ENCODE measurements around the gene SAMSN1. TPM values are rescaled to one million over a fixed set of nuclear protein-coding genes. Genes with fewer than 3 reads are reported as not detected.
A peak's percentile ranks its signal among the peaks of the same experiment; 100 is the strongest.

Gene SAMSN1
- total RNA-seq, 1 donor from 2014 or later, result 1.3 TPM

DNA sequence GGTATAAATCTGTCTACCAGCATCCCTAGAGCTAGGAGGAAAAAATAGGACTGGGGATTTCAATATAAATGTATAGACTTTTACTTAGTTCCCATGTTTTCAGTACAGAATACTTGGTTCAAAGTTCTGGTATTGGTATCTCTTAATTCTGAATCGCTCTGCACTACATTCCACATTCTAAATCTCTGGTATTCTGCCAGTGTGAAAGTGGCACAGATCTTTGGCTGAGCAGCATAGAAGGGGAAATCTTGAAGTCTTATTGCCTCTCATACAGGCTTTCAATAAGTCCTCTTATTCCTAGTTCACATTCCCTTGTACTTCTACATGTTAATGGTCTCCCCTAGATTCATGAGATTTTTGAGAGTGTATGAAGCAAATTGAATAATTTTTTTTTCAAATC lies 89.2 kb downstream of the SAMSN1 start:
- intact Hi-C loops (cut with DNase I), result no loop called here
- no peak for ATAC-seq (ENCODE audit: poor library complexity)

DNA sequence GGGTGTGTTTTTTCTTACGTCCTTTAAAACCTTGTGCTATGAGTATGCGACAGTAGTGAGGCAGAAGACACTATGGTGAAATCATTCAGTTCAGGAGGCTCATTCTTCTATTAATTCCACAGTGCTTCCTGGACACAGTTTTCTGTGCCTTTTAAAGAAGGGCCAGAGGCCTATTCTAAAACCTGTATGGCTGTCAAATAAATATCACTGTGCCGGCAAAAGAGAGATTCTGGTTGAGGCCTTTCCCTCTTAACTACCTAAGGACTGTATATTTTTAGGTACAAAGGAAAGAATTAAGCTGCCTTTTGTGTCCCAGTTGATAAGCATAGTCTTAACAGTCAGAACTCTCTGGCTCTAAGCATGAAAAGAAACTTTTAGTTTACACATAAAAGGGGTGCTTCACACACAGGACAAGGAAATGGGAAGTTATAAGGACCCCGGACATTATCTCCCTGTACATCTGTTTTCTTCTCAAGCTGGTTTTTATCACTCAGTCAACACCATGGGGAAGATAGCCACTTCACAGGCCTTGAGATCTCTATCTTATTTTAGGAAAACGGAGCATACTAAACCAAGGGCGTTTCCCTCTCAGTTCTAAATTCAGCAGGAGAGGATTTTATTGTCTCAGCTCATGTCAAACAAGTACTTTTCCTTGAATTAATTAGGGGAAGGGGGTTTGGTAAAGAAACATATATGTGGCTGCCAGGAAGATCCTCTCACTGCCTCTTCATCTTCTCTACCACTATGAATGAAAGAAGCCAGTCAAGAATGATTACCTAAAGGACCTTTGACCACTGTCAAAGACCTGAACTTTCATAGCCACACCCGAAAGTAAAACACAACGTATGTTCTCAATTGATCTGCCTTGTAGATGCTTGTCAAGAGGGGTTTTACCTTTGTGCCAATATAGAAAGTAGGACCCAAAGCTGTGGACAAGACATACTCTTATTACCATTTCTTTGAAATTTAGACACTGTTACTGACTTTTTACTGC lies 91.8 kb downstream of the SAMSN1 start:
- DNase-seq, result no peak
- ATAC-seq (ENCODE audit: poor library complexity), result no peak
- intact Hi-C loops (cut with DNase I), result no loop called here

More for the DNA sequence above, 89.2 kb downstream of the SAMSN1 start:
- DNase-seq, result no peak

- DNase-seq (no peak), ATAC-seq (ENCODE audit: poor library complexity) (no peak)
- intact Hi-C loops (cut with DNase I), result no loop called here
These were observed 92.6 kb downstream of the SAMSN1 start for GRCh38 chr21:14453339-14454015.

GRCh38 chr21:14452727-14453241 lies 93.3 kb downstream of the SAMSN1 start:
- intact Hi-C loops (cut with DNase I), result no loop called here
- ATAC-seq (ENCODE audit: poor library complexity) (no peak), DNase-seq (no peak)

DNA sequence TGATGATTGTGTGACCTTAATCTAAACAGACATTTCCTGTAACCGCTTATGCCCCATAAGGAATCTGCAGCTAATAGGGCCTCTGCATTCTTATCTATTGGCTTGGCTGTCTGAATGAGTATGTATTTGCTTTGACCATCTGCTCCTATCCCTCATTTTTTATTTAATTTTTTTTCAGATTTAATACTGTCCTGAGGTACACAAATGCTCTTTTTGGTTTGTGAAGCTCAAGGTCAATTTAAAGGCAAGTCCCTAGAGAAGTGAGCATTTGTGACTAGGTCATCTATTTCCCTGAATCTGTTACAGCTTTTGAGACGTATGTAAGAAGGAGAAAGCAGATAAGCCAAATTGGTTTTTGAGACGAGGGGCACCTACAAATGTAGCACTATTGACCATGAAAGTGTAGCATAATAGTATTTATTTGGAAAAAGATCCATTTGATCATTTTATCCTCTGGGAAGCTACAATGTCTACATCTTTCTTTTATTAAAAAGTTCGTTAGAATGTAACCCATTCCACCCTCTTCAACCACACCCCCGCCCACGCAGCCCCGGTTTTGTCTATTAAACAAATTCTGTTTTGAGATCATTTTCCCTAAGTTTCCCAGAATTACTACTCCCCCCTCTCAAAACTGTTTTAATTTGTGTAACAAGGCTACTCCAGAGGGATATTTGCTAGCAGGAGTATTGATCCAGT lies 93.9 kb downstream of the SAMSN1 start:
- intact Hi-C loops (cut with DNase I), result no loop called here
- DNase-seq (no peak), ATAC-seq (ENCODE audit: poor library complexity) (no peak)

- DNase-seq (no peak), ATAC-seq (ENCODE audit: poor library complexity) (no peak)
- intact Hi-C loops (cut with DNase I), result no loop called here
These were observed 94.6 kb downstream of the SAMSN1 start for GRCh38 chr21:14451546-14451945.

DNA sequence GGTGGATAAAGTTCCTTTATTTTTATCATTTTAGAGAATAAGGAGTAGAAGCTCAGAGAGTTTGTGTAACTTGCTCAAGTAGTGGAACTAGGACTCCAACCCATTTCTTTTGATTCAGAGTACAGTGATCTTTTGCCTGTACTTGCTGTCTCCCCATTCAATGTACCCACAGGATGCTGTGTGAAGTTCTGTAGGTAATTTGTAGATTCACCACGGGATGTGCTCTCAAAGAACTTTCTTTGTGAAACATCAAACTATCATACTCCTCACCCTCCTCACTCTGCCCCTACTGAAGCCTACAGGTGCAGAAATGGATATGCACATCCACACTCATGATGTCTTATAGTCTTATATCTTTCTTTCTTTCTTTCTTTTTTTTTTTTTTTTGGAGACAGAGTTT lies 97.3 kb downstream of the SAMSN1 start:
- ATAC-seq (ENCODE audit: poor library complexity) (no peak), DNase-seq (no peak)
- intact Hi-C loops (cut with DNase I), result no loop called here

DNA sequence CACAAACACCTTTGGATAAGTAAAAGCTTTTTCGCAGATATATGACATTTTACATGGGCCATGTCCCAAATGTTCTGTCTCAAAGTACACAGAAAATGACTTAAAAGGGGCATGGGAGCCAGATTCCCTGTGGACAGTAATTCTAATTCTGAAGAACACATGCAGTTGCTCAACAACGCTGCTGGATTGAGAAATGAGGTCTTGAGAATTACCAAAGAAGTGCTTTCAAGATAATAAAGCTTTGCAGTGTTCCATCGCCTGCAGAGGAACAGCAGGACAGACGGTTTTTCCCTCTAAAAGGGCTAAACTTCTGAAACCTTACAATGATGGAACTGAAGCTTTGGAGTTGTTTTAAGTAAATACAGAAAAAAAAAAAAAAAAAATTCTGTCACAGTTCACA lies 107.9 kb downstream of the SAMSN1 start:
- DNase-seq (no peak), ATAC-seq (ENCODE audit: poor library complexity) (peak; percentile 59)
- intact Hi-C loops (cut with DNase I), result no loop called here

GRCh38 chr21:14435423-14435822 lies 110.7 kb downstream of the SAMSN1 start:
- DNase-seq, result no peak
- ATAC-seq (ENCODE audit: poor library complexity), result no peak
- intact Hi-C loops (cut with DNase I), result no loop called here

Other genes with a start within 250 kb of the SAMSN1 start
- gene HSPA13, start 163.2 kb downstream of the SAMSN1 start, total RNA-seq, result 10.8 TPM

All from Right ventricle myocardium superior (tissue), 1 donor.